H1 (cell line): ENCODE results near the gene BRSK2. TPM values are rescaled to one million over a fixed set of nuclear protein-coding genes. Genes with fewer than 3 reads are reported as not detected.

Experiments used
- CTCF ChIA-PET: fragments of 300-600 bp; sonication (Branson Sonifier 250); formaldehyde crosslinking; loops from one replicate; lab custom pipeline; 2021; ENCODE audit not compliant: partially characterized antibody; lab: Charles Lee
- POLR2A ChIA-PET: fragments of 300-600 bp; sonication (Branson Sonifier 250); formaldehyde crosslinking; loops from one replicate; lab custom pipeline; 2021; ENCODE audit warnings: inconsistent platforms; ENCODE audit not compliant: partially characterized antibody; lab: Charles Lee
- DNase-seq, 2 experiments: peaks; one replicate each; pipeline versions ENCODE4 v3.0.0 to v3.0.0-alpha.2; 2010 to 2022; ENCODE audit warnings: low spot score in 2 of 2, low read depth in 1 of 2, mixed read lengths in 1 of 2
- FAIRE-seq: peaks from 2 replicates; lab custom pipeline; 2011; peaks lifted over from hg19 to GRCh38; lab: Jason Lieb, UNC
- H2AFZ ChIP-seq: 2 replicates; pipeline ENCODE4 v1.8.1; 2012; ENCODE audit warnings: low read length, inconsistent platforms
- H2AK5ac ChIP-seq: 2 replicates; pipeline ENCODE4 v1.6.1; 2013; ENCODE audit warnings: low read depth, low read length
- H2BK120ac ChIP-seq: replicated peaks from 2 replicates; pipeline ENCODE3; 2013; ENCODE audit warnings: low read depth, low read length, inconsistent platforms
- H2BK12ac ChIP-seq: 2 replicates; pipeline ENCODE4 v1.6.1; 2013; ENCODE audit warnings: low read depth, low read length
- H2BK15ac ChIP-seq: 2 replicates; pipeline ENCODE4 v1.6.1; 2013; ENCODE audit warnings: low read length
- H2BK20ac ChIP-seq: 2 replicates; pipeline ENCODE4 v1.6.1; 2013; ENCODE audit warnings: low read length
- H2BK5ac ChIP-seq: 2 replicates; pipeline ENCODE4 v1.6.1; 2013; ENCODE audit warnings: low read depth, low read length
- H3K14ac ChIP-seq: 2 replicates; pipeline ENCODE4 v1.6.1; 2013; ENCODE audit warnings: inconsistent platforms; ENCODE audit not compliant: insufficient read length
- H3K18ac ChIP-seq: 2 replicates; pipeline ENCODE4 v1.6.1; 2013; ENCODE audit warnings: low read length; ENCODE audit errors: extremely low read depth
- H3K23ac ChIP-seq: 2 replicates; pipeline ENCODE4 v1.6.1; 2013; ENCODE audit warnings: inconsistent platforms; ENCODE audit not compliant: insufficient read length
- H3K23me2 ChIP-seq: 2 replicates; pipeline ENCODE4 v1.6.1; 2013; ENCODE audit warnings: low read depth, low read length
- H3K27ac ChIP-seq: 2 replicates; pipeline ENCODE4 v1.6.1; 2011; ENCODE audit warnings: low read depth, low read length, inconsistent platforms
- H3K27me3 ChIP-seq, 4 experiments: replicated peaks in 1 of 4; 1 replicate in 1 of 4; 2 replicates in 3 of 4; pipeline versions ENCODE4 v1.6.1 to v1.8.1; 2011 to 2013; ENCODE audit warnings: low read length in 3 of 4, mild to moderate bottlenecking in 3 of 4, inconsistent platforms in 2 of 4, mixed read lengths in 2 of 4, moderate library complexity in 1 of 4; ENCODE audit not compliant: control insufficient read depth in 3 of 4, insufficient read depth in 3 of 4; ENCODE audit errors: extremely low read depth in 1 of 4
- H3K36me3 ChIP-seq, 4 experiments: 2 replicates each; pipeline versions ENCODE4 v1.6.1 to v1.8.1; 2011 to 2013; ENCODE audit warnings: mild to moderate bottlenecking in 4 of 4, low read length in 3 of 4, moderate library complexity in 2 of 4, control low read depth in 1 of 4, inconsistent platforms in 1 of 4; ENCODE audit not compliant: insufficient read depth in 4 of 4, control insufficient read depth in 2 of 4
- H3K4ac ChIP-seq: replicated peaks from 2 replicates; pipeline ENCODE3; 2013; ENCODE audit warnings: low read length, low read depth, mixed read lengths, inconsistent platforms; ENCODE audit not compliant: insufficient read length
- H3K4me1 ChIP-seq, 4 experiments: replicated peaks in 1 of 4; 1 replicate in 1 of 4; 2 replicates in 3 of 4; pipeline versions ENCODE4 v1.6.1 to v1.8.1; 2011 to 2013; ENCODE audit warnings: low read length in 3 of 4, inconsistent platforms in 2 of 4, mixed read lengths in 1 of 4; ENCODE audit not compliant: insufficient read depth in 4 of 4, control insufficient read depth in 3 of 4
- H3K4me2 ChIP-seq, 2 experiments: 2 replicates each; pipeline versions ENCODE4 v1.6.1 to v1.8.1; 2011 to 2013; ENCODE audit warnings: low read depth in 2 of 2, low read length in 2 of 2, control low read depth in 1 of 2, inconsistent platforms in 1 of 2, mild to moderate bottlenecking in 1 of 2; ENCODE audit not compliant: insufficient read depth in 1 of 2
- H3K4me3 ChIP-seq, 4 experiments: fragments of 200-600, 300-600 bp in 1 of 4; sonication (generic), shearing (Covaris generic), sonication (Bioruptor Twin) in 1 of 4; 2 replicates each; pipeline versions ENCODE4 v1.5.1 to v1.8.1; 2011 to 2016; ENCODE audit warnings: low read length in 4 of 4, low read depth in 3 of 4, control low read depth in 2 of 4, inconsistent platforms in 2 of 4, mild to moderate bottlenecking in 2 of 4, mixed read lengths in 1 of 4, moderate library complexity in 1 of 4; ENCODE audit not compliant: insufficient read depth in 2 of 4; ENCODE audit errors: extremely low read depth in 1 of 4
- H3K56ac ChIP-seq: replicated peaks from 2 replicates; pipeline ENCODE3; 2013; ENCODE audit warnings: low read depth, mild to moderate bottlenecking, mixed read lengths, low read length, inconsistent platforms; ENCODE audit not compliant: insufficient read length
- H3K79me1 ChIP-seq: 2 replicates; pipeline ENCODE4 v1.6.1; 2013; ENCODE audit warnings: low read depth, low read length, control low read depth
- H3K79me2 ChIP-seq, 2 experiments: 2 replicates each; pipeline versions ENCODE4 v1.6.1 to v1.8.1; 2012 to 2013; ENCODE audit warnings: low read length in 2 of 2, mild to moderate bottlenecking in 2 of 2, inconsistent platforms in 1 of 2; ENCODE audit not compliant: insufficient read depth in 2 of 2, control insufficient read depth in 1 of 2
- H3K9ac ChIP-seq, 4 experiments: replicated peaks in 1 of 4; 1 replicate in 1 of 4; 2 replicates in 3 of 4; pipeline versions ENCODE4 v1.6.1 to v1.8.1; 2011 to 2013; ENCODE audit warnings: low read depth in 3 of 4, low read length in 3 of 4, control low read depth in 2 of 4, mild to moderate bottlenecking in 2 of 4, moderate library complexity in 2 of 4, inconsistent platforms in 1 of 4; ENCODE audit errors: extremely low read depth in 1 of 4
- H3K9me3 ChIP-seq, 2 experiments: 2 replicates each; pipeline versions ENCODE4 v1.6.1 to v1.8.1; 2012 to 2013; ENCODE audit warnings: mild to moderate bottlenecking in 2 of 2, moderate library complexity in 2 of 2, control low read depth in 1 of 2, inconsistent platforms in 1 of 2, low read depth in 1 of 2, low read length in 1 of 2, mixed read lengths in 1 of 2; ENCODE audit not compliant: insufficient read depth in 2 of 2
- H4K20me1 ChIP-seq, 2 experiments: replicated peaks in 1 of 2; 2 replicates each; pipeline versions ENCODE3 to v1.8.1; 2011 to 2013; ENCODE audit warnings: inconsistent platforms in 2 of 2, low read length in 2 of 2, mild to moderate bottlenecking in 1 of 2; ENCODE audit not compliant: insufficient read depth in 2 of 2, control insufficient read depth in 1 of 2
- H4K5ac ChIP-seq: 2 replicates; pipeline ENCODE4 v1.6.1; 2013; ENCODE audit warnings: low read length, low read depth, mixed read lengths, inconsistent platforms; ENCODE audit not compliant: insufficient read length
- H4K8ac ChIP-seq: 2 replicates; pipeline ENCODE4 v1.8.0; 2013; ENCODE audit warnings: mild to moderate bottlenecking, moderate library complexity, low read length, inconsistent platforms; ENCODE audit not compliant: insufficient read depth; ENCODE audit errors: extremely low read depth
- H4K91ac ChIP-seq: replicated peaks from 2 replicates; pipeline ENCODE3; 2013; ENCODE audit warnings: low read length, mixed read lengths, inconsistent platforms; ENCODE audit not compliant: insufficient read length
- MAFK ChIP-seq: IDR thresholded peaks from 2 replicates; pipeline ENCODE4 v1.6.1; 2012; ENCODE audit warnings: low read depth, mild to moderate bottlenecking, improper control_type of control experiment, low read length
- TBP ChIP-seq: IDR thresholded peaks from 2 replicates; pipeline ENCODE4 v1.6.1; 2011; ENCODE audit warnings: low read depth, low read length, improper control_type of control experiment
- USF2 ChIP-seq: IDR thresholded peaks from 2 replicates; pipeline ENCODE4 v1.6.1; 2011; ENCODE audit warnings: low read length, improper control_type of control experiment
- YY1 ChIP-seq: IDR thresholded peaks from 2 replicates; pipeline ENCODE4 v1.6.1; 2011; ENCODE audit warnings: low read depth, mild to moderate bottlenecking, low read length
- WGBS, 2 experiments: shearing (Covaris generic) in 1 of 2; methylation state at CpG; one replicate each; pipeline versions ENCODE4 v1.1.6 to v1.1.7; 2013 to 2015; ENCODE audit warnings: low lambda C conversion rate in 2 of 2, mixed read lengths in 2 of 2, inconsistent platforms in 1 of 2, low coverage in 1 of 2, missing lambda C conversion rate in 1 of 2; ENCODE audit not compliant: insufficient replicate concordance in 2 of 2, insufficient coverage in 1 of 2, insufficient read length in 1 of 2; ENCODE audit errors: extremely low coverage in 1 of 2, missing lambda C conversion rate in 1 of 2; 5-methylcytosine and 5-hydroxymethylcytosine counted together
- polyA plus RNA-seq, 7 experiments: library from polyadenylated mRNA; depleted of rRNA in 3 of 7; stranded (reverse) in 5 of 7; unstranded in 2 of 7; fragments of >200 nt in 5 of 7; fragments of 200-250 nt in 2 of 7; gene quantifications; 1 replicate in 5 of 7; 2 replicates in 1 of 7; 4 replicates in 1 of 7; pipeline versions ENCODE4 v1.2.1 to v1.2.3, GENCODE V29; 2011 to 2013; ENCODE audit warnings: missing spikeins in 2 of 7, mixed read lengths in 2 of 7
- total RNA-seq: library from RNA; stranded (reverse); fragmentation: NEBNext Ultra II Directional; extraction: Animal tissue kit (Norgen Biotek cat#: 25700); gene quantifications from 2 replicates; pipeline ENCODE4 v1.2.1, GENCODE V29; 2021

Gene BRSK2
- total and polyA plus RNA-seq, 2 of the 8 experiments (the other 6 are each of a cell fraction or from before 2014, with no cell fraction given): 17.3 to 27.1 TPM

- FAIRE-seq: no peak
- DNase-seq: no peak
- Histone ChIP-seq H3K79me2 (no peaks in the 10 kb centered on the region), H3K9ac (no peak overlapping the region), H3K4me2 (no peak overlapping the region), H2BK20ac (no peak overlapping the region), H2BK120ac (no peak overlapping the region), H3K18ac (no peak overlapping the region), H3K9me3 (peaks cover 34 to 67% of the 10 kb centered on the region in 2 experiments), H3K23me2 (no peaks in the 10 kb centered on the region; the same call in 1 of the 2 replicates), H2BK5ac (no peak overlapping the region), H3K4me3 (no peak overlapping the region), H4K5ac (no peak overlapping the region), H4K91ac (no peak overlapping the region), H3K36me3 (no peaks in the 10 kb centered on the region), H2AK5ac (no peak overlapping the region), H2BK15ac (no peak overlapping the region), H4K20me1 (no peaks in the 10 kb centered on the region), H3K27me3 (no peaks in the 10 kb centered on the region), H2AFZ (no peak overlapping the region), H3K4me1 (no peaks in the 10 kb centered on the region), H3K14ac (no peak overlapping the region), H4K8ac (no peak overlapping the region), H3K23ac (no peak overlapping the region), H3K79me1 (no peaks in the 10 kb centered on the region), H3K4ac (no peak overlapping the region), H2BK12ac (no peak overlapping the region), H3K27ac (no peak overlapping the region), H3K56ac (no peak overlapping the region)
- POLR2A ChIA-PET: interaction anchor here (1.9 kb wide), 1 partner anchor 10 kb away, joined by 8 read pairs; no protein-coding TSS in a partner anchor
- TF ChIP-seq MAFK: no peak
- TF ChIP-seq TBP: no peak
- no peak for TF ChIP-seq USF2
- no peak for TF ChIP-seq YY1
- CTCF ChIA-PET: no interaction called here
- 85% methylated on average over 16 of the region's 16 CpGs; no CpG with 5 or more reads in 1 of the 2 experiments for WGBS, 2 experiments
Measured at GRCh38 chr11:1360835-1361357, 28.8 kb upstream of the BRSK2 start.
